Middle frontal gyrus (tissue), 1 donor: ENCODE results near the gene NFATC2.
"Not testable (repeated sequence)": the region's sequence is repeated elsewhere in the genome, so short reads cannot be mapped to it uniquely, and the experiment has no call there.

Source experiments
- DNase-seq: peaks from one replicate; pipeline ENCODE4 v3.0.0-alpha.2; 2015; ENCODE audit warnings: low spot score; ENCODE audit errors: extremely low spot score

The NFATC2 gene

GRCh38 chr20:51359947-51360346 is 182.6 kb downstream of the NFATC2 start:
- no peak for DNase-seq

GRCh38 chr20:51359401-51359800 is 183.1 kb downstream of the NFATC2 start:
- DNase-seq, result no peak

GRCh38 chr20:51358032-51358724 is 184.3 kb downstream of the NFATC2 start:
- DNase-seq, result no peak

- no peak for DNase-seq
Observed at GRCh38 chr20:51357543-51357942, 185.0 kb downstream of the NFATC2 start.

GRCh38 chr20:51356871-51357270 is 185.6 kb downstream of the NFATC2 start:
- DNase-seq, result no peak

GRCh38 chr20:51354769-51355319 is 187.7 kb downstream of the NFATC2 start:
- no peak for DNase-seq

GRCh38 chr20:51354191-51354768 is 188.2 kb downstream of the NFATC2 start:
- DNase-seq, result no peak

- DNase-seq, result no peak
Observed at GRCh38 chr20:51353491-51353890, 189.0 kb downstream of the NFATC2 start.

GRCh38 chr20:51352791-51353190 is 189.7 kb downstream of the NFATC2 start:
- DNase-seq, result no peak

GRCh38 chr20:51350941-51351631 is 191.4 kb downstream of the NFATC2 start:
- DNase-seq, result no peak

GRCh38 chr20:51348876-51349275 is 193.6 kb downstream of the NFATC2 start:
- DNase-seq, result no peak

GRCh38 chr20:51347831-51348230 is 194.7 kb downstream of the NFATC2 start:
- DNase-seq, result no peak

GRCh38 chr20:51346686-51347485 is 195.6 kb downstream of the NFATC2 start:
- no peak for DNase-seq

- no peak for DNase-seq
Observed at GRCh38 chr20:51345601-51346101, 196.9 kb downstream of the NFATC2 start.

- DNase-seq, result not testable (repeated sequence)
Observed at GRCh38 chr20:51343802-51344201, 198.7 kb downstream of the NFATC2 start.

GRCh38 chr20:51342510-51343236 is 199.8 kb downstream of the NFATC2 start:
- DNase-seq, result no peak

- DNase-seq, result no peak
Observed at GRCh38 chr20:51341581-51341980, 200.9 kb downstream of the NFATC2 start.

GRCh38 chr20:51340451-51340840 is 202.1 kb downstream of the NFATC2 start:
- no peak for DNase-seq

GRCh38 chr20:51339721-51340450 is 202.6 kb downstream of the NFATC2 start:
- DNase-seq, result no peak
